Measurements from ENCODE around the gene ABCA3.

ABCA3 gene

GRCh38 chr16:2233872-2234812, 106.4 kb downstream of the ABCA3 start:
- DNase-seq (ENCODE audit: low spot score), result no peak

- no peak for DNase-seq (ENCODE audit: low spot score)
Observed at GRCh38 chr16:2233046-2233775, 107.3 kb downstream of the ABCA3 start.

GRCh38 chr16:2232094-2232990, 108.2 kb downstream of the ABCA3 start:
- no peak for DNase-seq (ENCODE audit: low spot score)

GRCh38 chr16:2231016-2231931, 109.3 kb downstream of the ABCA3 start:
- DNase-seq (ENCODE audit: low spot score), result no peak

- no peak for DNase-seq (ENCODE audit: low spot score)
Observed at GRCh38 chr16:2230376-2230775, 110.2 kb downstream of the ABCA3 start.

- DNase-seq (ENCODE audit: low spot score), result no peak
Observed at GRCh38 chr16:2229632-2230250, 110.8 kb downstream of the ABCA3 start.

GRCh38 chr16:2229091-2229490, 111.4 kb downstream of the ABCA3 start:
- DNase-seq (ENCODE audit: low spot score), result no peak

GRCh38 chr16:2228161-2228824, 112.2 kb downstream of the ABCA3 start:
- DNase-seq (ENCODE audit: low spot score), result no peak

- no peak for DNase-seq (ENCODE audit: low spot score)
Observed at GRCh38 chr16:2226918-2227317, 113.6 kb downstream of the ABCA3 start.

GRCh38 chr16:2226245-2226793, 114.2 kb downstream of the ABCA3 start:
- DNase-seq (ENCODE audit: low spot score), result no peak
